ENCODE data around the gene MAP3K12.

MAP3K12 gene

GRCh38 chr12:53476769-53477209 is 22.5 kb downstream of the MAP3K12 start:
- Mint-ChIP-seq H3K4me3 (no peak overlapping the region), H3K36me3 (peaks cover 37% of the 10 kb centered on the region), H3K4me1 (peaks cover 13% of the 10 kb centered on the region), H3K27ac (peak overlapping the region; percentile 78), H3K9me3 (no peaks in the 10 kb centered on the region), H3K27me3 (no peaks in the 10 kb centered on the region)
- ATAC-seq (ENCODE audit: low read depth) (peak; percentile 41), DNase-seq (ENCODE audit: low spot score in 2 of 2) (no peak)

- Mint-ChIP-seq H3K27ac (peak overlapping the region; percentile 14), H3K36me3 (peaks cover 42% of the 10 kb centered on the region), H3K4me3 (no peak overlapping the region), H3K4me1 (peaks cover 14% of the 10 kb centered on the region), H3K27me3 (no peaks in the 10 kb centered on the region), H3K9me3 (no peaks in the 10 kb centered on the region)
- no peak for ATAC-seq (ENCODE audit: low read depth)
- no peak for DNase-seq (ENCODE audit: low spot score in 2 of 2)
Measured at GRCh38 chr12:53474819-53475218, 24.4 kb downstream of the MAP3K12 start.

GRCh38 chr12:53474077-53474476 is 25.2 kb downstream of the MAP3K12 start:
- Mint-ChIP-seq H3K27me3 (no peaks in the 10 kb centered on the region), H3K4me1 (peaks cover 13% of the 10 kb centered on the region), H3K4me3 (no peak overlapping the region), H3K9me3 (no peaks in the 10 kb centered on the region), H3K36me3 (peaks cover 36% of the 10 kb centered on the region), H3K27ac (peak overlapping the region; percentile 14)
- DNase-seq (ENCODE audit: low spot score in 2 of 2) (no peak), ATAC-seq (ENCODE audit: low read depth) (no peak)

- H3K9me3 Mint-ChIP-seq = no peaks in the 10 kb centered on the region
- H3K4me3 Mint-ChIP-seq = no peak overlapping the region
- no peaks in the 10 kb centered on the region for H3K27me3 Mint-ChIP-seq
- peaks cover 39% of the 10 kb centered on the region for H3K36me3 Mint-ChIP-seq
- DNase-seq (ENCODE audit: low spot score in 2 of 2) (no peak), ATAC-seq (ENCODE audit: low read depth) (no peak)
- H3K4me1 Mint-ChIP-seq = peaks cover 13% of the 10 kb centered on the region
- H3K27ac Mint-ChIP-seq = no peak overlapping the region
Measured at GRCh38 chr12:53472056-53472582, 27.1 kb downstream of the MAP3K12 start.

GRCh38 chr12:53468282-53468681 is 31.0 kb downstream of the MAP3K12 start:
- Mint-ChIP-seq H3K27ac (no peak overlapping the region), H3K4me1 (peaks cover 13% of the 10 kb centered on the region), H3K4me3 (no peak overlapping the region), H3K36me3 (peaks cover 45% of the 10 kb centered on the region), H3K27me3 (no peaks in the 10 kb centered on the region), H3K9me3 (no peaks in the 10 kb centered on the region)
- no peak for DNase-seq (ENCODE audit: low spot score in 2 of 2)
- no peak for ATAC-seq (ENCODE audit: low read depth)

GRCh38 chr12:53467880-53468279 is 31.4 kb downstream of the MAP3K12 start:
- no peak for ATAC-seq (ENCODE audit: low read depth)
- H3K4me1 Mint-ChIP-seq = peaks cover 13% of the 10 kb centered on the region

GRCh38 chr12:53467082-53467481 is 32.2 kb downstream of the MAP3K12 start:
- peaks cover 13% of the 10 kb centered on the region for H3K4me1 Mint-ChIP-seq
- DNase-seq (ENCODE audit: low spot score in 2 of 2) = no peak
- no peak for ATAC-seq (ENCODE audit: low read depth)
- H3K4me3 Mint-ChIP-seq = no peak overlapping the region
- no peak overlapping the region for H3K27ac Mint-ChIP-seq
- H3K27me3 Mint-ChIP-seq = no peaks in the 10 kb centered on the region
- peaks cover 46% of the 10 kb centered on the region for H3K36me3 Mint-ChIP-seq
- H3K9me3 Mint-ChIP-seq = no peaks in the 10 kb centered on the region

More at GRCh38 chr12:53467880-53468279, 31.4 kb downstream of the MAP3K12 start:
- no peaks in the 10 kb centered on the region for H3K9me3 Mint-ChIP-seq
- H3K27me3 Mint-ChIP-seq = no peaks in the 10 kb centered on the region
- no peak overlapping the region for H3K4me3 Mint-ChIP-seq
- peaks cover 47% of the 10 kb centered on the region for H3K36me3 Mint-ChIP-seq
- no peak overlapping the region for H3K27ac Mint-ChIP-seq
- no peak for DNase-seq (ENCODE audit: low spot score in 2 of 2)

- DNase-seq (ENCODE audit: low spot score in 2 of 2) (no peak), ATAC-seq (ENCODE audit: low read depth) (no peak)
- no peak overlapping the region for H3K4me3 Mint-ChIP-seq
- H3K4me1 Mint-ChIP-seq = peaks cover 13% of the 10 kb centered on the region
- H3K27me3 Mint-ChIP-seq = no peaks in the 10 kb centered on the region
- H3K9me3 Mint-ChIP-seq = no peaks in the 10 kb centered on the region
- peaks cover 41% of the 10 kb centered on the region for H3K36me3 Mint-ChIP-seq
- H3K27ac Mint-ChIP-seq = no peak overlapping the region
Measured at GRCh38 chr12:53466640-53467039, 32.6 kb downstream of the MAP3K12 start.

- peaks cover 15% of the 10 kb centered on the region for H3K4me1 Mint-ChIP-seq
- ATAC-seq (ENCODE audit: low read depth) = no peak
- no peaks in the 10 kb centered on the region for H3K27me3 Mint-ChIP-seq
- no peak overlapping the region for H3K4me3 Mint-ChIP-seq
- peaks cover 43% of the 10 kb centered on the region for H3K36me3 Mint-ChIP-seq
- no peak for DNase-seq (ENCODE audit: low spot score in 2 of 2)
- no peaks in the 10 kb centered on the region for H3K9me3 Mint-ChIP-seq
- H3K27ac Mint-ChIP-seq = no peak overlapping the region
Measured at GRCh38 chr12:53465679-53466078, 33.6 kb downstream of the MAP3K12 start.

GRCh38 chr12:53464685-53465418 is 34.4 kb downstream of the MAP3K12 start:
- Mint-ChIP-seq H3K36me3 (peaks cover 50% of the 10 kb centered on the region), H3K4me3 (no peak overlapping the region), H3K4me1 (peaks cover 16% of the 10 kb centered on the region)

GRCh38 chr12:53463802-53464560 is 35.3 kb downstream of the MAP3K12 start:
- Mint-ChIP-seq H3K4me3 (no peak overlapping the region), H3K27me3 (no peaks in the 10 kb centered on the region), H3K4me1 (peaks cover 18% of the 10 kb centered on the region), H3K36me3 (peaks cover 52% of the 10 kb centered on the region), H3K27ac (peak overlapping the region; percentile 40), H3K9me3 (no peaks in the 10 kb centered on the region)
- DNase-seq (ENCODE audit: low spot score in 2 of 2) = no peak
- no peak for ATAC-seq (ENCODE audit: low read depth)

More at GRCh38 chr12:53464685-53465418, 34.4 kb downstream of the MAP3K12 start:
- H3K27ac Mint-ChIP-seq = no peak overlapping the region
- H3K9me3 Mint-ChIP-seq = no peaks in the 10 kb centered on the region
- ATAC-seq (ENCODE audit: low read depth) (no peak), DNase-seq (ENCODE audit: low spot score in 2 of 2) (no peak)
- no peaks in the 10 kb centered on the region for H3K27me3 Mint-ChIP-seq

- Mint-ChIP-seq H3K27me3 (no peaks in the 10 kb centered on the region), H3K9me3 (no peaks in the 10 kb centered on the region), H3K4me3 (no peak overlapping the region), H3K4me1 (peaks cover 18% of the 10 kb centered on the region), H3K36me3 (peaks cover 49% of the 10 kb centered on the region), H3K27ac (no peak overlapping the region)
- DNase-seq (ENCODE audit: low spot score in 2 of 2) = no peak
- ATAC-seq (ENCODE audit: low read depth) = no peak
Measured at GRCh38 chr12:53462935-53463334, 36.3 kb downstream of the MAP3K12 start.

GRCh38 chr12:53461591-53461990 is 37.7 kb downstream of the MAP3K12 start:
- no peak overlapping the region for H3K4me3 Mint-ChIP-seq
- ATAC-seq (ENCODE audit: low read depth) (no peak), DNase-seq (ENCODE audit: low spot score in 2 of 2) (no peak)
- no peak overlapping the region for H3K27ac Mint-ChIP-seq
- peaks cover 42% of the 10 kb centered on the region for H3K36me3 Mint-ChIP-seq
- no peaks in the 10 kb centered on the region for H3K9me3 Mint-ChIP-seq
- no peaks in the 10 kb centered on the region for H3K27me3 Mint-ChIP-seq
- peaks cover 13% of the 10 kb centered on the region for H3K4me1 Mint-ChIP-seq

GRCh38 chr12:53461059-53461458 is 38.2 kb downstream of the MAP3K12 start:
- DNase-seq (ENCODE audit: low spot score in 2 of 2) = no peak
- H3K9me3 Mint-ChIP-seq = no peaks in the 10 kb centered on the region
- peak overlapping the region; percentile 35 for H3K27ac Mint-ChIP-seq
- no peak overlapping the region for H3K4me3 Mint-ChIP-seq
- no peaks in the 10 kb centered on the region for H3K27me3 Mint-ChIP-seq
- ATAC-seq (ENCODE audit: low read depth) = no peak
- H3K36me3 Mint-ChIP-seq = peaks cover 38% of the 10 kb centered on the region
- H3K4me1 Mint-ChIP-seq = peaks cover 12% of the 10 kb centered on the region

Measured in memory B cell (primary cell).